Stimulated activated CD8-positive, alpha-beta memory T cell treated with anti-CD3 and anti-CD28 coated beads, Interleukin-7, amount 100 ng/mL, for 4 hours (primary cell): ENCODE measurements around the gene CRHBP.
"Not testable (repeated sequence)": the region's sequence is repeated elsewhere in the genome, so short reads cannot be mapped to it uniquely, and the experiment has no call there.

Experiments used
- DNase-seq, 2 donors: peaks; one replicate each; pipeline ENCODE4 v3.0.0-alpha.2; 2020; ENCODE audit warnings: low read depth in 2 of 2

CRHBP gene

GRCh38 chr5:76952795-76953536, at the start of gene CRHBP:
Gene CRHBP, plus strand, starts transcription at chr5:76953045. Its CDS starts 90 bp downstream, at chr5:76953135.
- DNase-seq = no peak

- DNase-seq = no peak
Observed at GRCh38 chr5:76908166-76908565, 44.7 kb upstream of the CRHBP start.

- not testable (repeated sequence) for DNase-seq
Observed at GRCh38 chr5:76910344-76910933, 42.4 kb upstream of the CRHBP start.

GRCh38 chr5:76914671-76915070, 38.2 kb upstream of the CRHBP start:
- not testable (repeated sequence) for DNase-seq

DNA sequence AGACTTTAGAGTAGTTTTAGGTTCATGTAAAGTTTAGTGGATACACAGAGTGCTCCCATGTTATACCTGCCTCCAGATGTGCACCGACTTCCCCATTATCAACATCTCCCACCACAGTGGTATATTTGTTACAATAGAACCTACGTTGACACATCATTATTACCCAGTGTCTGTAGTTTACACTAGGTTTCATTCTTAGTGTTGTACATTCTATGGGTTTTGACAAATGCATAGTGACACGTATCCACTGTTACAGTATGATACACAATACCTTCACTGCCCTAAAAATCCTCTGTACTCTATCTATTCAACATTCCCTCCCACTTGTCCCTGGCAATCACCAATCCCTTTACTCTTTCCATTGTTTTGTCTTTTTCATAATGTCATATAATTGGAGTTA, 34.3 kb upstream of the CRHBP start:
- no peak for DNase-seq

- no peak for DNase-seq
Observed at GRCh38 chr5:76920491-76920890, 32.4 kb upstream of the CRHBP start.

- DNase-seq = no peak
Observed at GRCh38 chr5:76926329-76927105, 26.3 kb upstream of the CRHBP start.

GRCh38 chr5:76927961-76928360, 24.9 kb upstream of the CRHBP start:
- DNase-seq = no peak

DNA sequence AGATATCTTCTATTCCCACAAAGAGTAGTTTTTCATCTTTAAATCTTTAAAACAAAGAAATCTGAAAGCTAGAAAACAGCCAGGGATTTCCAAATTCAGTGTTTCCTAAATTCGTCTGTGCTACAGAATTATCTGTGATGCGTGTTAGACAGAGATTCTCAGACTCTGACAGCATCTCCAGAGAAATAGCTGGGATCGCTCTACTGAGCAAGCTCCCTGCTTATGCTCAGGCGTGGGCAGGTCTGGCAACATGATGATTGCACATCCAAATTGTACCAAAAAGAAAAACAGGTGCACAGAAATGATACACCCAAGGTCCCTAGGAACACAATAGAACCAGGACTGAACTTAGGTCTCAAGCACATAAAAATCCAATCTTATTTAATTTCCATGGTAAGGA, 22.8 kb upstream of the CRHBP start:
- no peak for DNase-seq

GRCh38 chr5:76938177-76938576, 14.7 kb upstream of the CRHBP start:
- no peak for DNase-seq

- no peak for DNase-seq
Observed at GRCh38 chr5:76941000-76941399, 11.8 kb upstream of the CRHBP start.

DNA sequence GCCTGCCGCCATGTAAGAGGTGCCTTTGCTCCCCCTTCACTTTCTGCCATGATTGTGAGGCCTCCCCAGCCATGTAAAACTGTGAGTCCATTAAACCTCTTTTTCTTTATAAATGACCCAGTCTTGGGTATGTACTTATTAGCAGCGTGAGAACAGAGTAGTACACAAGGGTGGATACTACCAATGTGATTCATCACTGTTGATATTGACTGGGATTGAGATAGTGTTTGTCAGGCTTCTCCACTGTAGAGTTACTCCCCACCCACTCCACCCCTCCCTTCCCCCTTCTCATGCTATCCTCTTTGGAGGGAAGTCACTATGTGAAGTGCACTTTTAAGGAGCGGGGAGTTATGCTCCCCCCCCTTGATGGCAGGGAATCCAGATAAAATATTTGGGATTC, 11.4 kb upstream of the CRHBP start:
- DNase-seq = no peak

DNA sequence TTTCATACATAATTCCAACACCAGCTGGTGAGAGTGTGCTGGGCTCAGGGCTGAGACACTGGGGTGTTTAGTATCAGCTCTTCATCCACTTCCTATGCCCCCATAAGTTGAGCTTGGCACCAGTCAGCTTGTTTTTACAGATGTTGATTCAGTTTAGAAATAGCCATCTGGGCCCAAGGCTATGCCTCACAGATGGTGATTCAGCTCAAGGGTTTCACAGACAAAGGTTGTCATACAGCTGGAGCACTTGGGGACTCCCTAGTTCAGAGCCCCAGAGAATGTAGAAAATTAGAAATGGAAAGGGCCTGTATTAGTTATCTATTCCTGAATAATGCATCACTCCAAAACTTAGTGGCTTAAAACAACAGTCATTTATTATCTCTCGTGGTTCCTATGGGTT, 10.3 kb upstream of the CRHBP start:
- no peak for DNase-seq

DNA sequence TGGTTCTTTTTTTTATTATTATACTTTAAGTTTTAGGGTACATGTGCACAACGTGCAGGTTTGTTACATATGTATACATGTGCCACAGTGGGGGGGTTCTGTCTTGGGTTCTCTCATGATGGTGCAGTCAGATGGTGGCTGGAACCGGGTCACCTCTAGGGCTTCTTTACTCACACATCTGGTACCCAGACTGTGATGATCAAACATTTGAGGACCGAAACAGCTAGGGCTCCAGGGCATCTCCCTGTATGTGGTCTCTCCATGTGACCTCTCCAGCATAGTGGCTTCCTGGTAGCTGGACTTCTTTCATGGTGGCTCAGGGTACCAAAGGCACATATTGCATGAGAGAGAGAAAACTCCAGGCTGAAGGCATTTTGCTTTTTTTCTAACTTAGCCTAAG, 9.8 kb upstream of the CRHBP start:
- DNase-seq = no peak

DNA sequence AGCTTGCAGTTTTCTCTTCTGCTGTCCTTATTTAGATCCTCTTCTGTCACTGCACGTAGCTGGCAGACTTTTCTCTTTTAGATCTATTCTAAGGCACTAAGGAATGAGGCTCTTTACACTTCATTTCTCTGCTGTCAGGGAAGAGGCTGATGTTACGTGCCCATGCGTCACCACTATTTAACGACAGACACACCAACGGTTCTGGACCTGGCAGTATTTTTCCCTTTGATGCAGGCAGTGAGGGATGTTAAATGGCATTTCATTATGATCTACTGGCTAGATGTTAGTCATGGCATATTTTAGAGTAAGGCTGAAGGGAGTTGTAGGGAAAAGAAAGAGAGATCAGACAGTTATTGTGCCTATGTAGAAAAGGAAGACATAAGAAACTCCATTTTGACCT, 8.2 kb upstream of the CRHBP start:
- DNase-seq = no peak

DNA sequence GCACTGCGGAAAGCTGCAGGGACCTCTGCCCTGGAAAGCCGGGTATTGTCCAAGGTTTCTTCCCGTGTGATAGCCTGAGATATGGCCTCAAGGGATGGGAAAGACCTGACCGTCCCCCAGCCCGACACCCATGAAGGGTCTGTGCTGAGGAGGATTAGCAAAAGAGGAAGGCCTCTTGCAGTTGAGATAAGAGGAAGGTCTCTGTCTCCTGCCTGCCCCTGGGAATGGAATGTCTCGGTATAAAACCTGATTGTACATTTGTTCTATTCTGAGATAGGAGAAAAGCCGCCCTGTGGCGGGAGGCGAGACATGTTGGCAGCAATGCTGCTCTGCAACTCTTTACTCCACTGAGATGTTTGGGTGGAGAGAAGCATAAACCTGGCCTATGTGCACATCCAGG, 7.6 kb upstream of the CRHBP start:
- DNase-seq = not testable (repeated sequence)

DNA sequence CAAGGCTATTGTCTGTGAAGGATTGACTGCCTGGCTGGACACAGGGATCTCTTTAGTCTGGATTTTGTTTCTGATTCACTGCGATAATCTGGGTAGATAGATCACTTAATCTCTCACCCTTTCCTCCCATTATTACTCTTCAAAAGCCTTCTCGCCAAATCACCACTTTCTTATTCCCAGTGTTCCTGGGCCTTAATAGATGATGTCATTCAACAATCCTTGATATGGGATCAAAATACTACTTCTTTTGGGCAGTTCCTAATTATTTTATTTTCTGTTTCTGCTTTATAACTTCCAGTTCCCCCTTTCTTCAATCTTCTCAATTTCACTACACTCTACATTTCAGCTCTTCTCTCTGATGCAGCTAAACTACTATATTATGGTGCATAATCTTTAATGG, 6.8 kb upstream of the CRHBP start:
- no peak for DNase-seq

- DNase-seq = no peak
Observed at GRCh38 chr5:76947082-76947503, 5.8 kb upstream of the CRHBP start.

DNA sequence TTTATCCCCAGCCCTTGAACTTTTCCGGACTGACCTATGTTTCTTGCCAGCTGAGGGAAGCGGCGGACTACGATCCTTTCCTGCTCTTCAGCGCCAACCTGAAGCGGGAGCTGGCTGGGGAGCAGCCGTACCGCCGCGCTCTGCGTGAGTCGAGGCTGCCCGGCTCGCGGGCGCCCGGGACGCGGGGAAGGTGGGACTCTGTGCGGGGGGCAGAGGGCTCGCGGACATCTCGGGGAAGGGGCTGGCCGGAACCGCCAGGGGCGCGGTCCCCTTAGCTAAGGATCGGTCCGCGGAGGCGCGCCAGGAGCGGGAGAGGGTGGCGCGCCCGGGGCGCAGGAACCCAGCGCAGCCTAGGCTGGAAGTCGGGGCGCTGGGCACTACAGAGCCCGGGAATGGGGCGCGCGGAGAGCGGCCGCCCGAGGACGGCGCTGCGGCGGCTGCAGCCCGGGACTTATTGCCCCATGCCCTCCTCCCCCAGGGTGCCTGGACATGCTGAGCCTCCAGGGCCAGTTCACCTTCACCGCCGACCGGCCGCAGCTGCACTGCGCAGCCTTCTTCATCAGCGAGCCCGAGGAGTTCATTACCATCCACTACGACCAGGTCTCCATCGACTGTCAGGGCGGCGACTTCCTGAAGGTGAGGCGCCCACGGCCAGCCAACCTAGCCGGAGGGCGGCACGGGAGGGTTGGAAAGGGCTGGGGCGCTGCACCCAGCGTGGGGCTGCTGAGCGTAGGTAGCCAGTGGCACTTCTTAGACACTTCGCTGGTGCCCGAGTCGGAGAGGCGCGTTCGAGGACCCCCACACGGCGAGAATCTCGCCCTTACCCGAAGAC, 922 bp downstream of the CRHBP start:
- DNase-seq = no peak

DNA sequence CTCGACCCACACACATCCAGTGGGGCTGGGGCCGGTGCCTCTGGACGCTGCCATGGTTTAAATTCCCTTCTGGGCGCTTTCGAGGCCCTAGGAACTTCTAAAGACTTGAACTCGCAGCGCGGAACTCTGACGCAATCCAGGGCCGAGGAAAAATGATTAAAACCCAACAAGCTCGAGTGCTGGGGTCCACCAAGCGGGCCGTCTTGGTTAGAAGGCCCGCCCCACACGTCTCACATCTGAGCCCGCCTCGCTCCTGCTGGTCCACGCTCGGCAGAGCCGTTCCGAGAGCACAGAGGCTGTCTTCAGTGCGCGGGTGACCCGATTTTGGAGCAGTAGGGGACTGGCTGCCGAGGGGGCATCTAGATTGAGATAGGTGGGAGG, 1.5 kb downstream of the CRHBP start:
- DNase-seq = no peak

- DNase-seq = no peak
Observed at GRCh38 chr5:76956033-76956432, 3.2 kb downstream of the CRHBP start.
